Measurements from ENCODE around the gene GFPT2.

- TF ChIP-seq CTCF (IDR thresholded peaks at IDR 0.05) = no peak
- no peak for TF ChIP-seq POLR2A (IDR thresholded peaks at IDR 0.05)
These were observed 7.4 kb downstream of the GFPT2 start for GRCh38 chr5:180345781-180346180.

Data from esophagus squamous epithelium (tissue), 4 donors.